ENCODE measurements around the gene HAND1.
A peak's percentile ranks its signal among the peaks of the same experiment; 100 is the strongest.

The HAND1 gene

GRCh38 chr5:154477382-154478223 lies 424 bp downstream of the HAND1 start:
- DNase-seq, result no peak

GRCh38 chr5:154476354-154477205 lies 1.4 kb downstream of the HAND1 start:
- no peak for DNase-seq

GRCh38 chr5:154475591-154476353 lies 2.3 kb downstream of the HAND1 start:
- DNase-seq, result no peak

GRCh38 chr5:154474396-154475334 lies 3.4 kb downstream of the HAND1 start:
- DNase-seq, result no peak

GRCh38 chr5:154473581-154474283 lies 4.3 kb downstream of the HAND1 start:
- DNase-seq, result no peak

GRCh38 chr5:154472871-154473580 lies 5.0 kb downstream of the HAND1 start:
- no peak for DNase-seq

GRCh38 chr5:154470947-154471870 lies 6.8 kb downstream of the HAND1 start:
- no peak for DNase-seq

- DNase-seq, result no peak
Measured at GRCh38 chr5:154470137-154470536, 7.9 kb downstream of the HAND1 start.

- peak; percentile 37 for DNase-seq
Measured at GRCh38 chr5:154467655-154468354, 10.2 kb downstream of the HAND1 start.

GRCh38 chr5:154466671-154467070 lies 11.4 kb downstream of the HAND1 start:
- no peak for DNase-seq

- DNase-seq, result no peak
Measured at GRCh38 chr5:154466147-154466546, 11.9 kb downstream of the HAND1 start.

- DNase-seq, result no peak
Measured at GRCh38 chr5:154465169-154465568, 12.9 kb downstream of the HAND1 start.

- no peak for DNase-seq
Measured at GRCh38 chr5:154464438-154464837, 13.6 kb downstream of the HAND1 start.

GRCh38 chr5:154461531-154461930 lies 16.5 kb downstream of the HAND1 start:
- no peak for DNase-seq

- DNase-seq, result no peak
Measured at GRCh38 chr5:154460172-154460571, 17.9 kb downstream of the HAND1 start.

- no peak for DNase-seq
Measured at GRCh38 chr5:154459015-154459414, 19.0 kb downstream of the HAND1 start.

- no peak for DNase-seq
Measured at GRCh38 chr5:154456540-154456939, 21.5 kb downstream of the HAND1 start.

- DNase-seq, result no peak
Measured at GRCh38 chr5:154455585-154455984, 22.4 kb downstream of the HAND1 start.

GRCh38 chr5:154451957-154452356 lies 26.1 kb downstream of the HAND1 start:
- no peak for DNase-seq

Data from GDM1 (cell line).